GM12872 (cell line): ENCODE results near the gene HOXA1.

Experiments
- TF ChIP-seq, protein P1 (sequence below): IDR thresholded peaks from 3 replicates; pipeline ENCODE4 v1.5.1; 2011; ENCODE audit warnings: low read depth, mild to moderate bottlenecking, low read length, moderate library complexity; ENCODE audit not compliant: insufficient read depth

The HOXA1 gene

DNA sequence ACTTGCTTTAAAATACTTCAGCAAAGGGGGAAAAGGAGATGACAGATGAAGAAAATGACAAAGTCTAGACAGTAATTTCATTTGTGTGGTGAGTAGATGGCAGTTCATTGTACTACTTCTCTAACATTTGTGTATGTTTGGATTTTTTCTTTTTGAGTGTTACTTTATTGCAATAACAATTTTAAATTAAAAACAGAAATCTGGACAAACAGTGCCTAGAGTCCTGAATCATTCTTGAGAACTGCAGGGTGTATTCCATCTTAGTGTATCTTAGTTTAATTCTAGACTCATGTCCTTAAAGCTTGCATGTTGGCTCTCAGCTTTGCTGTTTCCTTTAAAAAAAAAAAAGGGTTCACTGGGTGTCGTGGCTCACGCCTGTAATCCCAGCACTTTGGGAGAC, 31.1 kb downstream of the HOXA1 start:
- TF ChIP-seq, protein P1, sequence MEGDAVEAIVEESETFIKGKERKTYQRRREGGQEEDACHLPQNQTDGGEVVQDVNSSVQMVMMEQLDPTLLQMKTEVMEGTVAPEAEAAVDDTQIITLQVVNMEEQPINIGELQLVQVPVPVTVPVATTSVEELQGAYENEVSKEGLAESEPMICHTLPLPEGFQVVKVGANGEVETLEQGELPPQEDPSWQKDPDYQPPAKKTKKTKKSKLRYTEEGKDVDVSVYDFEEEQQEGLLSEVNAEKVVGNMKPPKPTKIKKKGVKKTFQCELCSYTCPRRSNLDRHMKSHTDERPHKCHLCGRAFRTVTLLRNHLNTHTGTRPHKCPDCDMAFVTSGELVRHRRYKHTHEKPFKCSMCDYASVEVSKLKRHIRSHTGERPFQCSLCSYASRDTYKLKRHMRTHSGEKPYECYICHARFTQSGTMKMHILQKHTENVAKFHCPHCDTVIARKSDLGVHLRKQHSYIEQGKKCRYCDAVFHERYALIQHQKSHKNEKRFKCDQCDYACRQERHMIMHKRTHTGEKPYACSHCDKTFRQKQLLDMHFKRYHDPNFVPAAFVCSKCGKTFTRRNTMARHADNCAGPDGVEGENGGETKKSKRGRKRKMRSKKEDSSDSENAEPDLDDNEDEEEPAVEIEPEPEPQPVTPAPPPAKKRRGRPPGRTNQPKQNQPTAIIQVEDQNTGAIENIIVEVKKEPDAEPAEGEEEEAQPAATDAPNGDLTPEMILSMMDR, result no peak

DNA sequence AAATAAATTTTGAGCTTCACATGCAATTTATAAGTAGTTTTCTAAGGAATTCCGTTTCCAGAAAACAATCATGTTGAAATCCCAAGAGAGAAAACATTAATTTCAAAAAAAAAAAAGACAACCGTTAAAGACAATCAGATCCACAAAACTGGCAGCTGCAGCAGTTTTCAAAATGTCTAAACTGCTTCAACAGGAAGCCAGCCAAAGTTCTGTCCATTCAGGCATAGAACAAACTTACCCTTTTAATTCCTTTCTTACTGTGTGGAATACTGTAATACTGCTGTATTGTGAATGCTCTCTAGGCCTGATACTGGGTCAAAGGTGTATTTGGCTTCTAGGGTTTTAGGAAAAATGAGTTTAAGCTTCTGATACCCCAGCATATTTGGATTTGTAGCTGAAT, 31.6 kb downstream of the HOXA1 start:
- TF ChIP-seq, protein P1, result no peak

- TF ChIP-seq, protein P1, result no peak
Observed at GRCh38 chr7:27062946-27063345, 32.9 kb downstream of the HOXA1 start.

DNA sequence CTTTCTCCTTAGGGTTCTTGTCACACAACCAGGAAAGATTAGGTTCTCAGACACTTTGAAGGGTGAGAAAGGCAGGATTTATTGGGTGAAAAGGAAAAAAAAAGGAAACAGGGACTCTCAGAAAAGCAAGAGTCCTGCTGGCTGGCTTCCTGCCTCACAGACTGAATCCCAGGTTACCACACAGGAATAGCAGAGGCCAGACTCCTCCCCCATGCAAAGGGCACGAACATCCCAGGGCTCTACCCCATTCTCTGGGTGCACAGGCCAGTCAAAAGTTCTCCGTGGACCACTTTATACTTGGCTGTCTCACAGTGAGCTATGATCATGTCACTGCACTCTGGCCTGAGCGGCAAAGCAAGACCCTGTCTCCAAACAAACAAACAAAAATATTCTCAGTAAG, 42.6 kb downstream of the HOXA1 start:
- TF ChIP-seq, protein P1, result no peak

DNA sequence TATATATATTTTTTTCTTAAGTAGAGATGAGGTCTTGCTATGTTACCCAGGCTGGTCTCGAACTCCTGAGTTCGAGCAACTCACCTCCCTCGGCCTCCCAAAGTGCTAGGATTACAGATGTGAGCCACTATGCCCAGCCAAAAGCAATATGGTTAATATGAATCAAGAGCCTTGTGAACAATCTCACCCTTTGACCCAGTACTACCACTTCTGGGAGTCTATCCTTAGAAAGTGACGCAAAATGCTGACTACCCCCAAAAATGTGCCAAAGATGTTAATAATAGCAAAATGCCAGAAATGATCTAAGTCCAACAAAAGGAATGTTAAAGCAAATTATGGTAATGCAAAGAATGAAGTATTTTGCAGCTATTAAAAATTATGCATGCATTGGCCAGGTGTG, 44.3 kb downstream of the HOXA1 start:
- TF ChIP-seq, protein P1, result no peak

DNA sequence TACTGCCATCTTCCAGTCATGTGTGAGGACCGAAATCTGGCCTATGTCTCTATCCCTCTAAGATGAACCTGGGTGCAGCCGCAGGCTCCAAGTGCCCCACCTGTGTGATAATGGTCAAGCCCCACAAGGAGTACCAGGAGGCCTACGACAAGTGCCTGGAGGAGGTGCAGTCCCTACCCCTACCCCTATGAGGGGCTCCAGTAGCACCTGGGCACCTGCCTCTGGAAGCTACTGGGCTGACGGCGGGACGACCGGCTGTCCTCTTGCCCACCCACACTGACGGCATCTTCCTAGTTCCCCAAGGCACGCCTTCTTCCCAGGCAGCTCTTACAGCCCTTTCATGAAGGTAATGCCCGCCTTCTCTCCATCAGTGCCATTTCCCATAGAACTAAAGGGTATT, 47.4 kb downstream of the HOXA1 start:
- TF ChIP-seq, protein P1, result no peak

DNA sequence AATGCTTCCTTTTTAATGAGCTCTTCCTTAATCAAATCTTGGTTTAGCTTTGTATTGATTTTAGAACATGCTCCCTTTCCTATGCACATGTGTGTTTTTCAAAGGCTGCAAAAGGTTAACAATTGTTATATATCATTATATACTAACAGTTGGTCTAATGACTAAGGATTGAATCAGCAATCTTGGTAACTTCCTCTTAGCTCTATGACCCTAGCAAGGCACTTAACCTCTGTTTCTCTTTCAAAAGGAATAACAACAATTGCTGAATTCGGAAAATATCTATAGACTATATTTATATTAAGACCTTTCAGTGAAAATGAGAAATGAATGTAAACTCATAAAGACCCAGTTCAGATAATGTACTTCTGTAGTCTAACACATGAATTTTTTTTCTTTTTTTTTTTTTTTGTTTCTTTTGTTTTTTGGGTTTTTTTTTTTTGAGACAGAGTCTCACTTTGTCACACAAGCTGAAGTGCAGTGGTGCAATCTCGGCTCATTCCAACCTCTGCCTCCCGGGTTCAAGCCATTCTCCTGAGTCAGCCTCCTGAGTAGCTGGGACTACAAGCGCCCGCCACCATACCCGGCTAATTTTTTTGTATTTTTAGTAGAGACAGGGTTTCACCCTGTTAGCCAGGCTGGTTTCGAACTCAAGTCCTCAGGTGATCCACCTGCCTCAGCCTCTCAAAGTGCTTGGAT, 48.8 kb downstream of the HOXA1 start:
- TF ChIP-seq, protein P1, result no peak
